Endometrial microvascular endothelial cells (primary cell): Measurements from ENCODE around the gene IL1R2. TPM values are rescaled to one million over a fixed set of nuclear protein-coding genes. Genes with fewer than 3 reads are reported as not detected.

ENCODE experiments used
- in situ Hi-C: cut with HindIII; loops from 2 replicates; pipeline ENCODE4 v1.10.0; 2017; ENCODE audit warnings: low sequenced_read_pairs, low pct_unique_long_range_greater_than_20kb; ENCODE audit errors: inconsistent ontology term
- total RNA-seq: library from RNA; depleted of rRNA; stranded (reverse); fragments of >200 nt; gene quantifications from one replicate; pipeline ENCODE4 v1.2.3, GENCODE V29; 2015; ENCODE audit errors: inconsistent ontology term

IL1R2 gene
- total RNA-seq, 1 donor from 2014 or later, result not detected

- in situ Hi-C loops, result no loop called here
Measured at GRCh38 chr2:102049756-102050443, 58.1 kb downstream of the IL1R2 start.

GRCh38 chr2:102050854-102051391 lies 59.2 kb downstream of the IL1R2 start:
- in situ Hi-C loops, result no loop called here

GRCh38 chr2:102051692-102052277 lies 60.0 kb downstream of the IL1R2 start:
- in situ Hi-C loops, result no loop called here

GRCh38 chr2:102052365-102052764 lies 60.6 kb downstream of the IL1R2 start:
- in situ Hi-C loops, result no loop called here

GRCh38 chr2:102053096-102053495 lies 61.3 kb downstream of the IL1R2 start:
- in situ Hi-C loops, result no loop called here

- in situ Hi-C loops, result no loop called here
Measured at GRCh38 chr2:102055346-102055990, 63.7 kb downstream of the IL1R2 start.

- in situ Hi-C loops, result no loop called here
Measured at GRCh38 chr2:102056079-102056581, 64.4 kb downstream of the IL1R2 start.

GRCh38 chr2:102057502-102058292 lies 65.9 kb downstream of the IL1R2 start:
- in situ Hi-C loops, result no loop called here

- in situ Hi-C loops, result no loop called here
Measured at GRCh38 chr2:102058293-102058833, 66.6 kb downstream of the IL1R2 start.

- in situ Hi-C loops, result no loop called here
Measured at GRCh38 chr2:102059151-102059550, 67.4 kb downstream of the IL1R2 start.

GRCh38 chr2:102060047-102060446 lies 68.3 kb downstream of the IL1R2 start:
- in situ Hi-C loops, result no loop called here

- in situ Hi-C loops, result no loop called here
Measured at GRCh38 chr2:102060792-102061191, 69.0 kb downstream of the IL1R2 start.

GRCh38 chr2:102061286-102061699 lies 69.5 kb downstream of the IL1R2 start:
- in situ Hi-C loops, result no loop called here

GRCh38 chr2:102061962-102062795 lies 70.4 kb downstream of the IL1R2 start:
- in situ Hi-C loops, result no loop called here

- in situ Hi-C loops, result no loop called here
Measured at GRCh38 chr2:102062802-102063201, 71.0 kb downstream of the IL1R2 start.

GRCh38 chr2:102063487-102063911 lies 71.7 kb downstream of the IL1R2 start:
- in situ Hi-C loops, result no loop called here

GRCh38 chr2:102063941-102064678 lies 72.3 kb downstream of the IL1R2 start:
- in situ Hi-C loops, result no loop called here
